ENCODE results near the gene SLC30A3. TPM values are rescaled to one million over a fixed set of nuclear protein-coding genes. Genes with fewer than 3 reads are reported as not detected.
A peak's percentile ranks its signal among the peaks of the same experiment; 100 is the strongest.

SLC30A3 gene
- total and polyA plus RNA-seq, 2 of the 13 experiments (the other 11 are each of a cell fraction or from before 2014, with no cell fraction given) = 0.38 to 0.79 TPM

DNA sequence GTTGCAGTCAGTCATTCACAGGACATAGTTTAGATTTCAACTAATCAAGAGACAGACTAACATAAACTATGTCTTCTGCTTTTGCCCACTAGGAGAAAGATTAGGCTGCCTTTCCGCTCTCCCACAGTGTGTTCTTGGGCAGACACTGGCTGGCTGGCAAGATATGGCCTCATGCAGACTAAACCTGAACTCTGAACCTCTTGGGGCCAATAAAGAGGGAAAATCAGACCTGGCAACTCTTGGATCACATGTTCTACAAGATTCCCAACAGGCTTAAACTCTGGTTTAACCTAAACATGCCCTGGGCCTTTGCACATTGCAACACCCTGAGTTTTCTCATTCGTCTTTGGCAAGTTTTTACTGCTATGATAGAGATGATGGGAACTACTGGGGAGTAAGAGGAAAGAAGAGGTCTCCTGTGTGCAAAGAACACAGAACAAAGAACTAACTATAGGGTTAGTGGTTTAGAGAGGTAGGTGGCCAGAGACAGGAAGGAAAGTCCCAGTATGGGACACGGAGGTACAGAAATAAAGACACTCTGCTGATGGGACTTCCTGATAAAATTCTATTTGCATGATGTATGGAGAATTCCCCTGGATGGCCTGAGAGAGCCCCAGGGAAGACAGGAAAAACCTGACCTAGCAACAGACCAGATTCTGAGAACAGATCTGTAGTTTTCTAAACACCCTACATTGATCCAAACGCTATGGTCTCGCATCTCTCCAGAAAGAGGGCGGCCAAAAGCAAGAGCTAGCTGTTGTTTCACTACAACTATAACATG is 53.0 kb downstream of the SLC30A3 start (continued):
- TF ChIP-seq ZNF616 (CRISPR knock-in tag; IDR thresholded peaks at IDR 0.05; ENCODE audit: low read depth) (no peak), BHLHE40 (IDR thresholded peaks at IDR 0.05; ENCODE audit: low read length) (no peak), RARA (CRISPR knock-in tag; IDR thresholded peaks at IDR 0.05) (0 out of 2 replicates have a peak, but pooled peaks have one; percentile 41), CREM (IDR thresholded peaks at IDR 0.05) (peak; percentile 44; the same call in 1 of the 2 replicates), CREM (CRISPR knock-in tag; IDR thresholded peaks at IDR 0.05) (no peak), FOSL2 (CRISPR knock-in tag; IDR thresholded peaks at IDR 0.05) (no peak), BCL6 (CRISPR knock-in tag; IDR thresholded peaks at IDR 0.05) (peak; percentile 30), HOXA7 (CRISPR knock-in tag; IDR thresholded peaks at IDR 0.05) (no peak), ATF4 (CRISPR knock-in tag; IDR thresholded peaks at IDR 0.05) (no peak), ZNF3 (CRISPR knock-in tag; IDR thresholded peaks at IDR 0.05) (no peak), ZNF720 (CRISPR knock-in tag; IDR thresholded peaks at IDR 0.05) (no peak), NCOA2 (CRISPR knock-in tag; IDR thresholded peaks at IDR 0.05) (peak; percentile 20; the same call in 1 of the 2 replicates), GABPA (IDR thresholded peaks at IDR 0.05; ENCODE audit: low read depth, low read length) (no peak), GABPA (CRISPR knock-in tag; IDR thresholded peaks at IDR 0.05; ENCODE audit: low read depth) (no peak), THAP8 (CRISPR knock-in tag; IDR thresholded peaks at IDR 0.05; ENCODE audit: borderline replicate concordance) (no peak), ESRRA (CRISPR knock-in tag; IDR thresholded peaks at IDR 0.05; ENCODE audit: low read depth) (no peak), ZNF605 (CRISPR knock-in tag; IDR thresholded peaks at IDR 0.05) (peak; percentile 61; the same call in 1 of the 2 replicates), NFE2 (CRISPR knock-in tag; IDR thresholded peaks at IDR 0.05) (no peak), CHD4 (IDR thresholded peaks at IDR 0.05; ENCODE audit: borderline replicate concordance, low read length) (no peak), JDP2 (CRISPR knock-in tag; IDR thresholded peaks at IDR 0.05; ENCODE audit: borderline replicate concordance) (no peak), ZC3H4 (CRISPR knock-in tag; IDR thresholded peaks at IDR 0.05; ENCODE audit: borderline replicate concordance) (no peak), SAP130 (CRISPR knock-in tag; IDR thresholded peaks at IDR 0.05; ENCODE audit: low read depth) (peak; percentile 52), PCBP1 (IDR thresholded peaks at IDR 0.05; ENCODE audit: borderline replicate concordance, low read depth, low read length) (no peak)
- TF ChIP-seq, protein P1, sequence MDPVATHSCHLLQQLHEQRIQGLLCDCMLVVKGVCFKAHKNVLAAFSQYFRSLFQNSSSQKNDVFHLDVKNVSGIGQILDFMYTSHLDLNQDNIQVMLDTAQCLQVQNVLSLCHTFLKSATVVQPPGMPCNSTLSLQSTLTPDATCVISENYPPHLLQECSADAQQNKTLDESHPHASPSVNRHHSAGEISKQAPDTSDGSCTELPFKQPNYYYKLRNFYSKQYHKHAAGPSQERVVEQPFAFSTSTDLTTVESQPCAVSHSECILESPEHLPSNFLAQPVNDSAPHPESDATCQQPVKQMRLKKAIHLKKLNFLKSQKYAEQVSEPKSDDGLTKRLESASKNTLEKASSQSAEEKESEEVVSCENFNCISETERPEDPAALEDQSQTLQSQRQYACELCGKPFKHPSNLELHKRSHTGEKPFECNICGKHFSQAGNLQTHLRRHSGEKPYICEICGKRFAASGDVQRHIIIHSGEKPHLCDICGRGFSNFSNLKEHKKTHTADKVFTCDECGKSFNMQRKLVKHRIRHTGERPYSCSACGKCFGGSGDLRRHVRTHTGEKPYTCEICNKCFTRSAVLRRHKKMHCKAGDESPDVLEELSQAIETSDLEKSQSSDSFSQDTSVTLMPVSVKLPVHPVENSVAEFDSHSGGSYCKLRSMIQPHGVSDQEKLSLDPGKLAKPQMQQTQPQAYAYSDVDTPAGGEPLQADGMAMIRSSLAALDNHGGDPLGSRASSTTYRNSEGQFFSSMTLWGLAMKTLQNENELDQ (CRISPR knock-in tag; IDR thresholded peaks at IDR 0.05; ENCODE audit: borderline replicate concordance) = no peak
- TF ChIP-seq, protein P2, sequence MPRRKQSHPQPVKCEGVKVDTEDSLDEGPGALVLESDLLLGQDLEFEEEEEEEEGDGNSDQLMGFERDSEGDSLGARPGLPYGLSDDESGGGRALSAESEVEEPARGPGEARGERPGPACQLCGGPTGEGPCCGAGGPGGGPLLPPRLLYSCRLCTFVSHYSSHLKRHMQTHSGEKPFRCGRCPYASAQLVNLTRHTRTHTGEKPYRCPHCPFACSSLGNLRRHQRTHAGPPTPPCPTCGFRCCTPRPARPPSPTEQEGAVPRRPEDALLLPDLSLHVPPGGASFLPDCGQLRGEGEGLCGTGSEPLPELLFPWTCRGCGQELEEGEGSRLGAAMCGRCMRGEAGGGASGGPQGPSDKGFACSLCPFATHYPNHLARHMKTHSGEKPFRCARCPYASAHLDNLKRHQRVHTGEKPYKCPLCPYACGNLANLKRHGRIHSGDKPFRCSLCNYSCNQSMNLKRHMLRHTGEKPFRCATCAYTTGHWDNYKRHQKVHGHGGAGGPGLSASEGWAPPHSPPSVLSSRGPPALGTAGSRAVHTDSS (CRISPR knock-in tag; conservative IDR thresholded peaks at IDR 0.05) = no peak
- TF ChIP-seq, protein P3, sequence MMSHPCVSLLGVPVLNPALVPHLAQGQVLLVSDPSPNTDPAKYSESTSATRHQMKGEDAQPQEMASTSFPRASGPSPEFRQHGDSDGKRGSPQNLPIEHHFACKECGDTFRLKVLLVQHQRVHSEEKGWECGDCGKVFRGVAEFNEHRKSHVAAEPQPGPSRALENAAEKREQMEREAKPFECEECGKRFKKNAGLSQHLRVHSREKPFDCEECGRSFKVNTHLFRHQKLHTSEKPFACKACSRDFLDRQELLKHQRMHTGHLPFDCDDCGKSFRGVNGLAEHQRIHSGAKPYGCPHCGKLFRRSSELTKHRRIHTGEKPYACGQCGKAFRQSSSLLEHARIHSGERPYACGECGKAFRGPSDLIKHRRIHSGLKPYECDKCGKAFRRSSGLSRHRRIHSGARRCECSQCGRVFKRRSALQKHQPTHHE (CRISPR knock-in tag; IDR thresholded peaks at IDR 0.05; ENCODE audit: borderline replicate concordance) = no peak
